Measurements from ENCODE around the gene DBET. TPM values are rescaled to one million over a fixed set of nuclear protein-coding genes. Genes with fewer than 3 reads are reported as not detected.
"Not testable (repeated sequence)": the region's sequence is repeated elsewhere in the genome, so short reads cannot be mapped to it uniquely, and the experiment has no call there.

The DBET gene
- total RNA-seq, 1 donor from 2014 or later, result 0.28 TPM

- DNase-seq (ENCODE audit: low spot score), result peak; percentile 21
- peaks cover 17% of the 10 kb centered on the region for H3K36me3 Mint-ChIP-seq (ENCODE audit: low read depth, unreplicated experiment)
- peaks cover 46% of the 10 kb centered on the region for H3K4me1 Mint-ChIP-seq (ENCODE audit: unreplicated experiment)
- H3K4me3 Mint-ChIP-seq (ENCODE audit: unreplicated experiment), result peak overlapping the region; percentile 80
- no peaks in the 10 kb centered on the region for H3K9me3 Mint-ChIP-seq (ENCODE audit: unreplicated experiment)
- peaks cover 46% of the 10 kb centered on the region for H3K27me3 Mint-ChIP-seq (ENCODE audit: unreplicated experiment)
- TF ChIP-seq CTCF (IDR thresholded peaks at IDR 0.05; ENCODE audit: unreplicated experiment), result no peak
- H3K27ac Mint-ChIP-seq (ENCODE audit: unreplicated experiment), result no peak overlapping the region
Measured at GRCh38 chr4:190017357-190018200, 46.7 kb upstream of the DBET start.

GRCh38 chr4:190018201-190018920 lies 45.9 kb upstream of the DBET start:
- DNase-seq (ENCODE audit: low spot score), result no peak
- H3K27me3 Mint-ChIP-seq (ENCODE audit: unreplicated experiment), result peaks cover 49% of the 10 kb centered on the region
- no peak for TF ChIP-seq CTCF (IDR thresholded peaks at IDR 0.05; ENCODE audit: unreplicated experiment)

GRCh38 chr4:190019023-190019858 lies 45.1 kb upstream of the DBET start:
- H3K27ac Mint-ChIP-seq (ENCODE audit: unreplicated experiment), result peak overlapping the region; percentile 83
- H3K4me3 Mint-ChIP-seq (ENCODE audit: unreplicated experiment), result peak overlapping the region; percentile 72
- peaks cover 46% of the 10 kb centered on the region for H3K4me1 Mint-ChIP-seq (ENCODE audit: unreplicated experiment)
- H3K9me3 Mint-ChIP-seq (ENCODE audit: unreplicated experiment), result no peaks in the 10 kb centered on the region
- H3K36me3 Mint-ChIP-seq (ENCODE audit: low read depth, unreplicated experiment), result peaks cover 14% of the 10 kb centered on the region
- peaks cover 46% of the 10 kb centered on the region for H3K27me3 Mint-ChIP-seq (ENCODE audit: unreplicated experiment)
- peak; percentile 41 for DNase-seq (ENCODE audit: low spot score)
- no peak for TF ChIP-seq CTCF (IDR thresholded peaks at IDR 0.05; ENCODE audit: unreplicated experiment)

More at GRCh38 chr4:190018201-190018920, 45.9 kb upstream of the DBET start:
- Mint-ChIP-seq H3K36me3 (ENCODE audit: low read depth, unreplicated experiment) (peaks cover 17% of the 10 kb centered on the region), H3K9me3 (ENCODE audit: unreplicated experiment) (no peaks in the 10 kb centered on the region), H3K4me1 (ENCODE audit: unreplicated experiment) (peaks cover 46% of the 10 kb centered on the region), H3K27ac (ENCODE audit: unreplicated experiment) (no peak overlapping the region), H3K4me3 (ENCODE audit: unreplicated experiment) (no peak overlapping the region)

GRCh38 chr4:190019859-190020463 lies 44.3 kb upstream of the DBET start:
- Mint-ChIP-seq H3K4me3 (ENCODE audit: unreplicated experiment) (peak overlapping the region; percentile 72), H3K27ac (ENCODE audit: unreplicated experiment) (peak overlapping the region; percentile 83), H3K27me3 (ENCODE audit: unreplicated experiment) (peaks cover 42% of the 10 kb centered on the region), H3K4me1 (ENCODE audit: unreplicated experiment) (peaks cover 42% of the 10 kb centered on the region)
- not testable (repeated sequence) for H3K9me3 Mint-ChIP-seq (ENCODE audit: unreplicated experiment); DNase-seq (ENCODE audit: low spot score); H3K36me3 Mint-ChIP-seq (ENCODE audit: low read depth, unreplicated experiment)

Measured in endothelial cell (in vitro differentiated cells).